ENCODE data around the gene MCM10. TPM values are rescaled to one million over a fixed set of nuclear protein-coding genes. Genes with fewer than 3 reads are reported as not detected.

MCM10 gene
- total and polyA plus RNA-seq, 2 of the 8 experiments (the other 6 are each of a cell fraction or from before 2014, with no cell fraction given) = 9.8 to 60.3 TPM

DNA sequence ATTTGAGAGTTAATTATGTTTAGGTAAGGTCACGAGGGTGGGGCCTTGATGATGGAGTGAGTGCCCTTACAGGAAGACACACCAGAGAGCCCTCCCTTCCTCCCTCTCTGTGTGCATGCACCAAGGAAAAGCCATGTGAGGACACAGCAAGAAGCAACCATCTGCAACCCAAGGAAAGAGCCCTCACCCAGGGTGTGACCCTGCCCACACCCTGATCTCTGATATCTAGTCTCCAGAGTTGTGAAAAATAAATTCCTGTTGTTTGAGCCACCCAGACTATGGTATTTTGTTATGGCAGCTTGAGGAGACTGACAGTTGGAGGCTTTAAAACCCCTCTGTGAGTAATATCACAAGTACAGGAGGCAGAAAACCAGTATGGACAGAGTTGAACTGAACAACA, 15.0 kb upstream of the MCM10 start:
- H3K18ac ChIP-seq (ENCODE audit: extremely low read depth, low read length) = no peak overlapping the region
- no peak overlapping the region for H2AFZ ChIP-seq (ENCODE audit: low read length)
- 86% methylated on average over 1 of the region's 1 CpG; no CpG with 5 or more reads in 1 of the 2 experiments for WGBS, 2 experiments (ENCODE audit: extremely low coverage in 1 of 2, insufficient coverage in 1 of 2, insufficient read length in 1 of 2, insufficient replicate concordance in 2 of 2, low coverage in 1 of 2, low lambda C conversion rate in 2 of 2, missing lambda C conversion rate in 1 of 2)
- H3K79me1 ChIP-seq (ENCODE audit: low read depth, low read length) = no peaks in the 10 kb centered on the region
- H2BK5ac ChIP-seq (ENCODE audit: low read depth, low read length) = no peak overlapping the region
- H3K23ac ChIP-seq (ENCODE audit: insufficient read length) = no peak overlapping the region
- no peaks in the 10 kb centered on the region for H3K79me2 ChIP-seq (ENCODE audit: control insufficient read depth in 1 of 2, insufficient read depth in 2 of 2, low read length in 2 of 2)
- H3K14ac ChIP-seq (ENCODE audit: insufficient read length) = no peak overlapping the region
- H2BK120ac ChIP-seq (replicated peaks; ENCODE audit: low read depth, low read length) = no peak overlapping the region
- H4K91ac ChIP-seq (replicated peaks; ENCODE audit: insufficient read length, low read length) = no peak overlapping the region
- DNase-seq (ENCODE audit: low read depth in 1 of 2, low spot score in 2 of 2) = no peak
- no peaks in the 10 kb centered on the region for H3K27me3 ChIP-seq (replicated peaks in 1 of 4; ENCODE audit: control insufficient read depth in 3 of 4, extremely low read depth in 1 of 4, insufficient read depth in 3 of 4, low read length in 3 of 4)
- H4K8ac ChIP-seq (ENCODE audit: extremely low read depth, insufficient read depth, low read length) = no peak overlapping the region
- H2AK5ac ChIP-seq (ENCODE audit: low read depth, low read length) = no peak overlapping the region
- H3K23me2 ChIP-seq (ENCODE audit: low read depth, low read length) = no peaks in the 10 kb centered on the region
- H2BK20ac ChIP-seq (ENCODE audit: low read length) = no peak overlapping the region
- no peak overlapping the region for H4K5ac ChIP-seq (ENCODE audit: insufficient read length, low read depth, low read length)
- no peak overlapping the region for H3K4ac ChIP-seq (replicated peaks; ENCODE audit: insufficient read length, low read depth, low read length)
- no peak overlapping the region for H3K4me3 ChIP-seq (ENCODE audit: extremely low read depth in 1 of 4, insufficient read depth in 2 of 4, low read depth in 3 of 4, low read length in 4 of 4)
- POLR2A ChIA-PET (ENCODE audit: partially characterized antibody) = no interaction called here
- no peaks in the 10 kb centered on the region for H4K20me1 ChIP-seq (replicated peaks in 1 of 2; ENCODE audit: control insufficient read depth in 1 of 2, insufficient read depth in 2 of 2, low read length in 2 of 2)
- FAIRE-seq = no peak
- H3K4me2 ChIP-seq (ENCODE audit: insufficient read depth in 1 of 2, low read depth in 2 of 2, low read length in 2 of 2) = no peak overlapping the region
- H3K27ac ChIP-seq (ENCODE audit: low read depth, low read length) = no peak overlapping the region
- H3K9ac ChIP-seq (replicated peaks in 1 of 4; ENCODE audit: extremely low read depth in 1 of 4, low read depth in 3 of 4, low read length in 3 of 4) = no peak overlapping the region
- H3K9me3 ChIP-seq (ENCODE audit: insufficient read depth in 2 of 2, low read depth in 1 of 2, low read length in 1 of 2) = no peaks in the 10 kb centered on the region
- peaks cover 0 to 2% (median 0%) of the 10 kb centered on the region in 4 experiments; a peak in 2 of 8 replicates for H3K36me3 ChIP-seq (ENCODE audit: control insufficient read depth in 2 of 4, insufficient read depth in 4 of 4, low read length in 3 of 4)
- CTCF ChIA-PET (ENCODE audit: partially characterized antibody) = no interaction called here
- no peak overlapping the region for H3K56ac ChIP-seq (replicated peaks; ENCODE audit: insufficient read length, low read depth, low read length)
- H2BK12ac ChIP-seq (ENCODE audit: low read depth, low read length) = no peak overlapping the region
- H2BK15ac ChIP-seq (ENCODE audit: low read length) = no peak overlapping the region
- peaks cover 0 to 1% (median 0%) of the 10 kb centered on the region in 4 experiments; a peak in 1 of 7 replicates for H3K4me1 ChIP-seq (replicated peaks in 1 of 4; ENCODE audit: control insufficient read depth in 3 of 4, insufficient read depth in 4 of 4, low read length in 3 of 4)
- TF ChIP-seq CTBP2 (IDR thresholded peaks at IDR 0.05; ENCODE audit: borderline replicate concordance, insufficient read depth, insufficient read length, low read length) (no peak), TCF12 (IDR thresholded peaks at IDR 0.05; ENCODE audit: low read depth, low read length) (no peak), SP2 (IDR thresholded peaks at IDR 0.05; ENCODE audit: low read length) (no peak), GABPA (IDR thresholded peaks at IDR 0.05; ENCODE audit: borderline replicate concordance, insufficient read depth, low read length) (no peak), TEAD4 (IDR thresholded peaks at IDR 0.05; ENCODE audit: low read depth, low read length) (no peak), RFX5 (IDR thresholded peaks at IDR 0.05; ENCODE audit: borderline replicate concordance, low read depth, low read length) (no peak), SUZ12 (IDR thresholded peaks at IDR 0.05; ENCODE audit: low read length) (no peak), SP1 (IDR thresholded peaks at IDR 0.05; ENCODE audit: low read depth, low read length) (no peak)
- TF ChIP-seq, protein P1, sequence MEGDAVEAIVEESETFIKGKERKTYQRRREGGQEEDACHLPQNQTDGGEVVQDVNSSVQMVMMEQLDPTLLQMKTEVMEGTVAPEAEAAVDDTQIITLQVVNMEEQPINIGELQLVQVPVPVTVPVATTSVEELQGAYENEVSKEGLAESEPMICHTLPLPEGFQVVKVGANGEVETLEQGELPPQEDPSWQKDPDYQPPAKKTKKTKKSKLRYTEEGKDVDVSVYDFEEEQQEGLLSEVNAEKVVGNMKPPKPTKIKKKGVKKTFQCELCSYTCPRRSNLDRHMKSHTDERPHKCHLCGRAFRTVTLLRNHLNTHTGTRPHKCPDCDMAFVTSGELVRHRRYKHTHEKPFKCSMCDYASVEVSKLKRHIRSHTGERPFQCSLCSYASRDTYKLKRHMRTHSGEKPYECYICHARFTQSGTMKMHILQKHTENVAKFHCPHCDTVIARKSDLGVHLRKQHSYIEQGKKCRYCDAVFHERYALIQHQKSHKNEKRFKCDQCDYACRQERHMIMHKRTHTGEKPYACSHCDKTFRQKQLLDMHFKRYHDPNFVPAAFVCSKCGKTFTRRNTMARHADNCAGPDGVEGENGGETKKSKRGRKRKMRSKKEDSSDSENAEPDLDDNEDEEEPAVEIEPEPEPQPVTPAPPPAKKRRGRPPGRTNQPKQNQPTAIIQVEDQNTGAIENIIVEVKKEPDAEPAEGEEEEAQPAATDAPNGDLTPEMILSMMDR (IDR thresholded peaks at IDR 0.05; ENCODE audit: control extremely low read depth in 1 of 3, insufficient read depth in 1 of 3, low read depth in 1 of 3, low read length in 3 of 3) = no peak
- TF ChIP-seq, protein P2, sequence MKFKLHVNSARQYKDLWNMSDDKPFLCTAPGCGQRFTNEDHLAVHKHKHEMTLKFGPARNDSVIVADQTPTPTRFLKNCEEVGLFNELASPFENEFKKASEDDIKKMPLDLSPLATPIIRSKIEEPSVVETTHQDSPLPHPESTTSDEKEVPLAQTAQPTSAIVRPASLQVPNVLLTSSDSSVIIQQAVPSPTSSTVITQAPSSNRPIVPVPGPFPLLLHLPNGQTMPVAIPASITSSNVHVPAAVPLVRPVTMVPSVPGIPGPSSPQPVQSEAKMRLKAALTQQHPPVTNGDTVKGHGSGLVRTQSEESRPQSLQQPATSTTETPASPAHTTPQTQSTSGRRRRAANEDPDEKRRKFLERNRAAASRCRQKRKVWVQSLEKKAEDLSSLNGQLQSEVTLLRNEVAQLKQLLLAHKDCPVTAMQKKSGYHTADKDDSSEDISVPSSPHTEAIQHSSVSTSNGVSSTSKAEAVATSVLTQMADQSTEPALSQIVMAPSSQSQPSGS (IDR thresholded peaks at IDR 0.05; ENCODE audit: low read length) = no peak

Measured in H1 (cell line).